Stomach (tissue), 9 donors: Measurements from ENCODE around the gene TMPRSS4. TPM values are rescaled to one million over a fixed set of nuclear protein-coding genes. Genes with fewer than 3 reads are reported as not detected.

ENCODE experiments used
- DNase-seq, 2 donors: peaks; one replicate each; pipeline versions ENCODE4 v3.0.0 to v3.0.0-alpha.2; 2013 to 2019
- H3K27ac ChIP-seq, 5 donors: fragments of 200-600 bp in 4 of 5; sonication (generic) in 4 of 5; one replicate each; pipeline ENCODE4 v1.5.1; 2013 to 2019; ENCODE audit warnings: mild to moderate bottlenecking in 1 of 5, moderate library complexity in 1 of 5
- H3K27me3 ChIP-seq, 3 donors: fragments of 200-600 bp; sonication (generic); one replicate each; pipeline ENCODE4 v1.5.1; 2017 to 2019; ENCODE audit warnings: mixed run types in 1 of 3
- H3K36me3 ChIP-seq, 4 donors: fragments of 200-600 bp; sonication (generic); 1 replicate in 3 of 4; 2 replicates in 1 of 4; pipeline ENCODE4 v1.5.1; 2016 to 2019
- H3K4me1 ChIP-seq, 4 donors: fragments of 200-600 bp; sonication (generic); one replicate each; pipeline ENCODE4 v1.5.1; 2016 to 2019
- H3K4me3 ChIP-seq, 4 donors: fragments of 200-600 bp; sonication (generic) in 3 of 4; one replicate each; pipeline ENCODE4 v1.5.1; 2016 to 2019; ENCODE audit warnings: mild to moderate bottlenecking in 1 of 4
- H3K9me3 ChIP-seq, 4 donors: fragments of 200-600 bp; sonication (generic); one replicate each; pipeline ENCODE4 v1.5.1; 2016 to 2019
- EP300 ChIP-seq: sonication (generic); formaldehyde crosslinking; IDR thresholded peaks from one replicate; pipeline ENCODE4 v1.6.1; 2017; ENCODE audit warnings: antibody characterized with exemption
- POLR2A ChIP-seq, 4 donors: fragments of 450-650 bp; IDR thresholded peaks; one replicate each; pipeline ENCODE4 v1.6.1; 2016; ENCODE audit warnings: antibody characterized with exemption in 4 of 4, control low read depth in 2 of 4, mild to moderate bottlenecking in 1 of 4, moderate library complexity in 1 of 4
- POLR2AphosphoS5 ChIP-seq, 3 donors: sonication (generic); formaldehyde crosslinking; IDR thresholded peaks; one replicate each; pipeline ENCODE4 v1.6.1; 2016; ENCODE audit warnings: antibody characterized with exemption in 3 of 3
- WGBS, 5 donors: extraction: QIAGEN DNeasy Blood & Tissue Kit in 3 of 5; methylation state at CpG; one replicate each; pipeline versions ENCODE4 v1.1.5 to v1.1.7; 2013 to 2018; 5-methylcytosine and 5-hydroxymethylcytosine counted together
- intact Hi-C: fragments of 100-400 bp; cut with DNase I; formaldehyde crosslinking; loops from one replicate; pipeline ENCODE4 v1.15.1; 2023; ENCODE audit warnings: low total_unique reads
- polyA plus RNA-seq, 3 donors: library from polyadenylated mRNA; stranded (reverse); fragments of 200-250 nt; gene quantifications; one replicate each; pipeline ENCODE4 v1.2.3, GENCODE V29; 2013
- total RNA-seq, 5 donors: library from RNA; depleted of rRNA; stranded (reverse); fragments of >200 nt; gene quantifications; one replicate each; pipeline versions ENCODE4 v1.1.0 to v1.2.3, GENCODE V29; 2014 to 2016
- TF ChIP-seq, protein P1 (sequence below), 7 experiments: fragments of 450-650 bp in 4 of 7; fragments of 200-600 bp in 3 of 7; sonication (generic) in 3 of 7; IDR thresholded peaks; one replicate each; pipeline ENCODE4 v1.5.1; 2016 to 2019; ENCODE audit warnings: antibody characterized with exemption in 7 of 7, control low read depth in 2 of 7, mild to moderate bottlenecking in 1 of 7
- donor health status: healthy with polysubstance abuse.
- donor health status: Bipolar disorder and iron deficiency.
- donor health status: healthy.

TMPRSS4 gene
- total and polyA plus RNA-seq, 8 donors: 4.7 to 498 (median 18.1) TPM

DNA sequence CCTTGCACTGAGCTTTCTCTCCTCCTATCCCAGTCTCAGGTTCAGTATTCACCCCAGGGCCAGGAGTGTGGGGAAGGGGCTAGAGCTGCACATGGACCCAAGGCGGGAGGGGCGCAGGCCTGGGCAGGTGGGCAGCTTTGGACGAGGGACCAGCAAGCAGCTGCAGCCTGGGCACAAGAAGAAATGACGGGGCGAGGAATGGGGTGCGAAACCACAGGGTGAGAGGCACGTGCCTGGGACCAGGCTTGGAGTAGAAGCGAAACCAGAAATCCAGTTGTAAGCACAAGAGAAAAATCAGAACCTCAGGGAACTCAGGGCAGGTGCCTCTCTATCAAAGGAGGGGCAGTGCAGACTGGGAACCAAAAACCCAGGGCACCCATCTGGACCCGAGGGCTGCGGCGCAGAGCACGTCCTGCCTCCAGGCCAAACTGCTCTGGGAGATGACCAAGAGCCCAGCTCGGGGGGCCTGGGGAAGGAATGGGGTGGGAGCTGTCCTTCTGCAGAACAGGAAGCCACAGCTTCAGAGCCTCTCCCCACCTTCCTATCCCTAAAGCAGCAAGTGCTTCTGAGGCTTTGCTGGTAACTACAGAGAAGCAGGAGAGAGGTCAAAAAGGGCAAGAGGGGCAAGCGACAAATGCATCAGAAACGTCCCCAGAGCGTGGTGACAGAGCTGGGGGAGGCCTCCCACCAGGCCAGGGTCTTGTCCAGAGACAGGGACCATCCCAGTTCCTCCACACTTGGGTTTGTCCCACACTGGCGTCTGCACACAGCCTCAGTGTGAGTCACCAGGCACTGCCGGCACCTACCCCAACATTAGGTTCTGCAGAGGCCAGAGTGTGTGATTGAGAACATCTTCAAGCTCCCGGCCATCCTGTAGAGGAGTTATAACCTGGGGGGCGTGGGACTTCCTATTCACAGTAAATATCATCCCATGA, 18.3 kb upstream of the TMPRSS4 start:
- intact Hi-C loops: loop anchor here (10.0 kb wide), 1 partner anchor 114 kb away; no protein-coding TSS in a partner anchor
- H3K4me1 ChIP-seq: peaks cover 0 to under 1% (median 0%) of the 10 kb centered on the region in 4 donors
- H3K27me3 ChIP-seq: no peaks in the 10 kb centered on the region
- no peak for DNase-seq
- 78 to 83% (median 79%) methylated on average over 20 of the region's 20 CpGs for WGBS, 5 donors
- no peak for TF ChIP-seq EP300
- TF ChIP-seq, protein P1, sequence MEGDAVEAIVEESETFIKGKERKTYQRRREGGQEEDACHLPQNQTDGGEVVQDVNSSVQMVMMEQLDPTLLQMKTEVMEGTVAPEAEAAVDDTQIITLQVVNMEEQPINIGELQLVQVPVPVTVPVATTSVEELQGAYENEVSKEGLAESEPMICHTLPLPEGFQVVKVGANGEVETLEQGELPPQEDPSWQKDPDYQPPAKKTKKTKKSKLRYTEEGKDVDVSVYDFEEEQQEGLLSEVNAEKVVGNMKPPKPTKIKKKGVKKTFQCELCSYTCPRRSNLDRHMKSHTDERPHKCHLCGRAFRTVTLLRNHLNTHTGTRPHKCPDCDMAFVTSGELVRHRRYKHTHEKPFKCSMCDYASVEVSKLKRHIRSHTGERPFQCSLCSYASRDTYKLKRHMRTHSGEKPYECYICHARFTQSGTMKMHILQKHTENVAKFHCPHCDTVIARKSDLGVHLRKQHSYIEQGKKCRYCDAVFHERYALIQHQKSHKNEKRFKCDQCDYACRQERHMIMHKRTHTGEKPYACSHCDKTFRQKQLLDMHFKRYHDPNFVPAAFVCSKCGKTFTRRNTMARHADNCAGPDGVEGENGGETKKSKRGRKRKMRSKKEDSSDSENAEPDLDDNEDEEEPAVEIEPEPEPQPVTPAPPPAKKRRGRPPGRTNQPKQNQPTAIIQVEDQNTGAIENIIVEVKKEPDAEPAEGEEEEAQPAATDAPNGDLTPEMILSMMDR (IDR thresholded peaks at IDR 0.05): no peak
- no peaks in the 10 kb centered on the region for H3K9me3 ChIP-seq
- no peak overlapping the region for H3K27ac ChIP-seq
- H3K4me3 ChIP-seq: no peak overlapping the region
- no peaks in the 10 kb centered on the region for H3K36me3 ChIP-seq

DNA sequence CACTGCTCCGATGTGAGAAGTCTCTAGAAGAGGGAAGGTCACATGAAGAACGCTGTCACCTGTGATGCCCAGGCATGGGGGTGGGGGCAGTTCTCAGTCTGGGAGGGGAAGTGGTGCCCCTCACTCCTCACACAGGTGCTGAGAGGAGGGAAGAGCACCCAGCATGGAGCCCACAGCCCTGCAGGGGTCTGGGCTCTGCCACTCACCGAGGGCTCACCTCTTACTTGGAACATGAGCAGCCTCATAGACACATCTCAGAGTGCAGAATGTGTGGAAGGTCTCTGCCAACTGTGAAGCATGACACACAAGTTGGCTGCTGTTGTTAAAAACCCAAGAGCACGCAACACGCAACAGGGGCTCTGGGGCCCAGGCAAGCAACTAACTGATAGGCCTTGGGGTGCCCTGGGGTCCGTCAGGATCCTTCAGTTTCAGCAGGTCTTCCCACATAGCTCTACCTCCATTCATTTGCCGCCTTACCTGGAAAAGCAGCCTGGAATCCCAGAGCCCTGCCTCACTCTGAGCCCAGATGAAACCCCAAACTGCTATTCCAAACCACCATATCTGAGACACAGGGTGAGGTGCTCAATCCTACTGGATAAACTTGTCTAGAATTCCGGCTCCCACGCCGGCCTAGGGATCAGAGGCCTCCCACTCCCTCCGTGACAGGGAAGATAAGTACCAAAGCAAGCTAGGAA, 17.5 kb upstream of the TMPRSS4 start:
- Histone ChIP-seq H3K9me3 (no peaks in the 10 kb centered on the region), H3K27ac (no peak overlapping the region), H3K36me3 (no peaks in the 10 kb centered on the region), H3K4me1 (no peaks in the 10 kb centered on the region), H3K27me3 (no peaks in the 10 kb centered on the region), H3K4me3 (no peak overlapping the region)
- no peak for DNase-seq
- intact Hi-C loops: loop anchor here (10.0 kb wide), 1 partner anchor 115 kb away; no protein-coding TSS in a partner anchor
- WGBS, 5 donors: 74 to 90% (median 83%) methylated on average over 10 to 11 of the region's 11 CpGs
- TF ChIP-seq EP300: no peak
- TF ChIP-seq POLR2AphosphoS5 (IDR thresholded peaks at IDR 0.05): no peak
- TF ChIP-seq, protein P1 (IDR thresholded peaks at IDR 0.05): no peak
- no peak for TF ChIP-seq POLR2A (IDR thresholded peaks at IDR 0.05)

DNA sequence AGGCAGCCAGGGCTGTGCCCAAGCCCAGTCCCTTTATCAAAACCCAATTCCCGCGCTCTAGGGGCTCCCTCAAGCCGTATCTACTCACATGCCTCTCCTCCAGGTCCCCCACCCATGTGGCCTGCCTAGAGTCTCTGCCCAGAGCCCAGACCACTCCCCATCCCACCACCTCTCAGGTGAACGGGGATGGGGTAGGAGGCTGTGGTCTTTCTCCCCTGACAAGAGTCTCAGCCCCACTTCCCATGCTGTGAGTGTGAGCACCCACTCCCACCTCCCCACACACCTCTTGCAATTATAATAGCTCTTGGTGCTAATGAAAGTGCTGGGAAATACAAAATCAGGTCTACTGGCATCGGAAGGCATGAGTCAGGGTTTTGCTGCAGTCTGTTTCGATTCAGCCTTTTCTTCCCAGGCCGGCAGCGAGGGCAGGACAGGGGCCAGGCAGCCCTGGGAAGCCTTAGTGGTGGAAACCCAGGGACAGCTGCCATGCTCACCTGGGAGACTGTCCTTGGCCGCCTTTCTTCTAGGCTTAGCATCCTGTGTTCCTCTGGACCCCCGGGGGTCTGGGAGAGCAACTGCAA, 16.7 kb upstream of the TMPRSS4 start:
- Histone ChIP-seq H3K27me3 (peaks cover 0 to 4% (median 0%) of the 10 kb centered on the region in 3 donors), H3K27ac (no peak overlapping the region), H3K4me1 (no peaks in the 10 kb centered on the region), H3K36me3 (no peaks in the 10 kb centered on the region), H3K9me3 (no peaks in the 10 kb centered on the region), H3K4me3 (no peak overlapping the region)
- TF ChIP-seq POLR2A (IDR thresholded peaks at IDR 0.05) (no peak), POLR2AphosphoS5 (IDR thresholded peaks at IDR 0.05) (no peak)
- intact Hi-C loops: no loop called here
- DNase-seq: no peak
- WGBS, 5 donors: 83 to 94% (median 90%) methylated on average over 10 of the region's 10 CpGs

DNA sequence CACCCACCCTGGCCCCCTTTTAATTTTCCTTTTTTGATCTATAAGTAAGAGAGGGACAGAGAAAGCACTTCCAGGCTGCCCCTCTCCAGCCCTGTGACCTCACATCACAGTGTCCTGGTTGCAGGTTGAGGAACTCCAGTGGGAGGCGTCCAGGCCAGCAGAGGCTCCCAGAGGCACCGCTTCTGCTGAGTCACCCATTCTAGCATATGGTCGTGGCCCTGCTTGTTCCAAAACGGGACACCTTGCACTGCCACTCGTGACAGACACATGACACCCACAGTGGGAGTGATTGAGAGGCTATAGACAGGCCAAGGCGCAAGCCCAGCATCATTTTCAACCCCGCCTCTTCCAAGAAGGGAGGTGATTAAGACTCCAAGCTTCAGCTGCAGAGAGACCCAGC, 16.0 kb upstream of the TMPRSS4 start:
- Histone ChIP-seq H3K9me3 (no peaks in the 10 kb centered on the region), H3K4me3 (no peak overlapping the region), H3K36me3 (no peaks in the 10 kb centered on the region), H3K27me3 (peaks cover 0 to 10% (median 0%) of the 10 kb centered on the region in 3 donors), H3K27ac (no peak overlapping the region), H3K4me1 (no peaks in the 10 kb centered on the region)
- intact Hi-C loops: no loop called here
- no peak for DNase-seq
- no peak for TF ChIP-seq POLR2A (IDR thresholded peaks at IDR 0.05)
- no peak for TF ChIP-seq EP300
- TF ChIP-seq, protein P1 (IDR thresholded peaks at IDR 0.05): no peak
- no peak for TF ChIP-seq POLR2AphosphoS5 (IDR thresholded peaks at IDR 0.05)
- 55 to 76% (median 65%) methylated on average over 7 of the region's 7 CpGs for WGBS, 5 donors
